Subcutaneous abdominal adipose tissue (tissue), 5 donors: ENCODE data around the gene AKIRIN1.
"Not testable (repeated sequence)": the region's sequence is repeated elsewhere in the genome, so short reads cannot be mapped to it uniquely, and the experiment has no call there.

Experiments
- H3K27ac ChIP-seq: one replicate; pipeline ENCODE4 v1.7.0; 2013; ENCODE audit warnings: low read depth, mild to moderate bottlenecking, inconsistent platforms, low read length, moderate library complexity
- H3K27me3 ChIP-seq, 5 donors: one replicate each; pipeline ENCODE4 v1.7.0; 2013; ENCODE audit warnings: low read length in 5 of 5, inconsistent platforms in 1 of 5; ENCODE audit not compliant: control insufficient read depth in 5 of 5, insufficient read depth in 4 of 5
- H3K36me3 ChIP-seq, 5 donors: one replicate each; pipeline ENCODE4 v1.7.0; 2013; ENCODE audit warnings: low read length in 5 of 5; ENCODE audit not compliant: control insufficient read depth in 5 of 5, insufficient read depth in 5 of 5
- H3K4me1 ChIP-seq, 5 donors: one replicate each; pipeline ENCODE4 v1.7.0; 2013; ENCODE audit warnings: low read length in 5 of 5, mild to moderate bottlenecking in 3 of 5, moderate library complexity in 1 of 5; ENCODE audit not compliant: control insufficient read depth in 5 of 5, insufficient read depth in 5 of 5
- H3K4me3 ChIP-seq, 5 donors: one replicate each; pipeline ENCODE4 v1.7.0; 2013; ENCODE audit warnings: low read length in 5 of 5, low read depth in 1 of 5
- H3K9ac ChIP-seq, 5 donors: one replicate each; pipeline ENCODE4 v1.7.0; 2013; ENCODE audit warnings: low read length in 5 of 5, mild to moderate bottlenecking in 4 of 5, moderate library complexity in 3 of 5
- H3K9me3 ChIP-seq, 5 donors: one replicate each; pipeline ENCODE4 v1.7.0; 2013; ENCODE audit warnings: low read length in 5 of 5; ENCODE audit not compliant: control insufficient read depth in 5 of 5
- donor health status: healthy.
- donor health status: healthy.
- donor health status: healthy.
- donor health status: healthy.
- donor health status: healthy.

The AKIRIN1 gene

GRCh38 chr1:38964140-38964548, 26.9 kb upstream of the AKIRIN1 start:
- Histone ChIP-seq H3K4me3 (no peak overlapping the region), H3K36me3 (no peaks in the 10 kb centered on the region), H3K9me3 (no peaks in the 10 kb centered on the region), H3K27ac (no peak overlapping the region), H3K27me3 (no peaks in the 10 kb centered on the region), H3K9ac (no peak overlapping the region), H3K4me1 (peaks cover 0 to 2% (median 0%) of the 10 kb centered on the region in 5 donors)

- H3K27me3 ChIP-seq, H3K36me3 ChIP-seq, H3K4me1 ChIP-seq, H3K9ac ChIP-seq, H3K27ac ChIP-seq, H3K4me3 ChIP-seq, H3K9me3 ChIP-seq: not testable (repeated sequence)
Observed at GRCh38 chr1:38973145-38973544, 17.9 kb upstream of the AKIRIN1 start.

- no peaks in the 10 kb centered on the region for H3K36me3 ChIP-seq
- H3K27ac ChIP-seq: no peak overlapping the region
- H3K4me1 ChIP-seq: peaks cover 0 to 9% (median 2%) of the 10 kb centered on the region in 5 donors
Observed at GRCh38 chr1:38973659-38974437, 17.2 kb upstream of the AKIRIN1 start.

GRCh38 chr1:38977399-38978244, 13.5 kb upstream of the AKIRIN1 start:
- not testable (repeated sequence) for H3K9me3 ChIP-seq, H3K27ac ChIP-seq, H3K27me3 ChIP-seq, H3K9ac ChIP-seq, H3K4me3 ChIP-seq, H3K4me1 ChIP-seq, H3K36me3 ChIP-seq

More at GRCh38 chr1:38973659-38974437, 17.2 kb upstream of the AKIRIN1 start:
- Histone ChIP-seq H3K27me3 (no peaks in the 10 kb centered on the region), H3K4me3 (no peak overlapping the region), H3K9me3 (peaks cover 0 to 9% (median 9%) of the 10 kb centered on the region in 5 donors), H3K9ac (no peak overlapping the region)

GRCh38 chr1:38978245-38978542, 12.9 kb upstream of the AKIRIN1 start:
- H3K4me1 ChIP-seq, H3K4me3 ChIP-seq, H3K9me3 ChIP-seq, H3K9ac ChIP-seq, H3K27ac ChIP-seq, H3K36me3 ChIP-seq, H3K27me3 ChIP-seq: not testable (repeated sequence)

GRCh38 chr1:38979380-38979779, 11.7 kb upstream of the AKIRIN1 start:
- H3K4me1 ChIP-seq, H3K9me3 ChIP-seq, H3K9ac ChIP-seq, H3K27me3 ChIP-seq, H3K4me3 ChIP-seq, H3K36me3 ChIP-seq, H3K27ac ChIP-seq: not testable (repeated sequence)

GRCh38 chr1:38989979-38990378, 1.1 kb upstream of the AKIRIN1 start:
- no peak overlapping the region for H3K9ac ChIP-seq
- peak overlapping the region; percentile 76 for H3K27ac ChIP-seq
- no peaks in the 10 kb centered on the region for H3K27me3 ChIP-seq
- no peaks in the 10 kb centered on the region for H3K36me3 ChIP-seq
- H3K4me1 ChIP-seq: peaks cover 6 to 25% (median 21%) of the 10 kb centered on the region in 5 donors
- H3K9me3 ChIP-seq: no peaks in the 10 kb centered on the region
- H3K4me3 ChIP-seq: peak overlapping the region in 1 of 5 donors; percentile 73

- peak overlapping the region in 4 of 5 donors; percentile 26 to 75 (median 68) for H3K9ac ChIP-seq
Observed at GRCh38 chr1:38990386-38990737, 714 bp upstream of the AKIRIN1 start.

GRCh38 chr1:38991638-38992411, 749 bp downstream of the AKIRIN1 start:
- no peaks in the 10 kb centered on the region for H3K27me3 ChIP-seq

More at GRCh38 chr1:38990386-38990737, 714 bp upstream of the AKIRIN1 start:
- H3K4me1 ChIP-seq: peaks cover 6 to 27% (median 21%) of the 10 kb centered on the region in 5 donors
- peak overlapping the region; percentile 76 for H3K27ac ChIP-seq
- no peaks in the 10 kb centered on the region for H3K27me3 ChIP-seq
- no peaks in the 10 kb centered on the region for H3K36me3 ChIP-seq
- H3K4me3 ChIP-seq: peak overlapping the region; percentile 69 to 86 (median 76)
- H3K9me3 ChIP-seq: no peaks in the 10 kb centered on the region

More at GRCh38 chr1:38991638-38992411, 749 bp downstream of the AKIRIN1 start:
- peak overlapping the region; percentile 66 to 96 (median 87) for H3K9ac ChIP-seq
- H3K9me3 ChIP-seq: no peaks in the 10 kb centered on the region
- H3K36me3 ChIP-seq: no peaks in the 10 kb centered on the region
- peak overlapping the region; percentile 79 to 92 (median 86) for H3K4me3 ChIP-seq
- H3K27ac ChIP-seq: peak overlapping the region; percentile 89
- H3K4me1 ChIP-seq: peaks cover 6 to 29% (median 21%) of the 10 kb centered on the region in 5 donors
